ENCODE data around the gene PUS1. TPM values are rescaled to one million over a fixed set of nuclear protein-coding genes. Genes with fewer than 3 reads are reported as not detected.

PUS1 gene
- total and polyA plus RNA-seq, 2 donors (not counting 1 experiment from before 2014, with no cell fraction given) = 50.1 to 99.5 TPM

- no peak overlapping the region for H3K9ac ChIP-seq (ENCODE audit: low read length)
- no peaks in the 10 kb centered on the region for H3K27me3 ChIP-seq (replicated peaks in 1 of 4; ENCODE audit: control extremely low read depth in 1 of 4, control insufficient read depth in 3 of 4, insufficient read depth in 4 of 4, low read length in 3 of 4)
- Mint-ChIP-seq H3K4me3 (no peak overlapping the region), H3K4me1 (no peaks in the 10 kb centered on the region), H3K27ac (no peak overlapping the region), H3K27me3 (no peaks in the 10 kb centered on the region), H3K9me3 (ENCODE audit: insufficient read depth) (no peaks in the 10 kb centered on the region)
- peaks cover 0 to 67% of the 10 kb centered on the region in 2 experiments for H3K36me3 ChIP-seq (replicated peaks in 1 of 2; ENCODE audit: control extremely low read depth in 1 of 2, control insufficient read depth in 1 of 2, extremely low read depth in 1 of 2, insufficient read depth in 2 of 2, low read length in 1 of 2)
- H3K79me2 ChIP-seq (ENCODE audit: control insufficient read depth, insufficient read depth, low read length) = no peaks in the 10 kb centered on the region
- no peaks in the 10 kb centered on the region for H3K4me1 ChIP-seq (ENCODE audit: control insufficient read depth in 2 of 2, insufficient read depth in 2 of 2, low read length in 2 of 2)
- peaks cover 32% of the 10 kb centered on the region for H4K20me1 ChIP-seq (ENCODE audit: control insufficient read depth, insufficient read depth, low read length, poor library complexity, severe bottlenecking)
- POLR2A ChIA-PET = no interaction called here
- no peak overlapping the region for H3K27ac ChIP-seq (ENCODE audit: low read length in 2 of 2)
- intact Hi-C loops (cut with micrococcal nuclease) = no loop called here
- H3K9me3 ChIP-seq (ENCODE audit: control extremely low read depth in 1 of 3, control insufficient read depth in 2 of 3, insufficient read depth in 1 of 3, low read length in 2 of 3) = no peaks in the 10 kb centered on the region
- DNase-seq (no peak), ATAC-seq (ENCODE audit: low read depth) (no peak)
- CTCF ChIA-PET = interaction anchor here (0.8 kb wide), 1 partner anchor 9 kb away, joined by 3 read pairs; no protein-coding TSS in a partner anchor
- H3K4me2 ChIP-seq (replicated peaks; ENCODE audit: low read depth, low read length, poor library complexity, severe bottlenecking) = no peak overlapping the region
- no peak overlapping the region for H2AFZ ChIP-seq (ENCODE audit: insufficient read depth, low read depth, low read length, poor library complexity, severe bottlenecking)
- TF ChIP-seq EZH2 (IDR thresholded peaks at IDR 0.05; ENCODE audit: borderline replicate concordance, insufficient read depth, low read depth, low read length, poor library complexity, severe bottlenecking) (no peak), CTCF (IDR thresholded peaks at IDR 0.05) (no peak)
- WGBS (ENCODE audit: insufficient coverage) = 100% methylated on average over 6 of the region's 8 CpGs
- no peak overlapping the region for H3K4me3 ChIP-seq (ENCODE audit: control extremely low read depth in 1 of 5, extremely low read depth in 1 of 5, insufficient read depth in 1 of 5, low read depth in 2 of 5, low read length in 4 of 5)
These were observed 15.4 kb upstream of the PUS1 start for GRCh38 chr12:131913666-131914065.

GRCh38 chr12:131914179-131914702 lies 14.8 kb upstream of the PUS1 start:
- peaks cover 0 to 64% of the 10 kb centered on the region in 2 experiments for H3K36me3 ChIP-seq (replicated peaks in 1 of 2; ENCODE audit: control extremely low read depth in 1 of 2, control insufficient read depth in 1 of 2, extremely low read depth in 1 of 2, insufficient read depth in 2 of 2, low read length in 1 of 2)
- Mint-ChIP-seq H3K4me1 (no peaks in the 10 kb centered on the region), H3K27ac (no peak overlapping the region), H3K27me3 (no peaks in the 10 kb centered on the region), H3K9me3 (ENCODE audit: insufficient read depth) (no peaks in the 10 kb centered on the region), H3K4me3 (no peak overlapping the region)
- H3K4me3 ChIP-seq (ENCODE audit: control extremely low read depth in 1 of 5, extremely low read depth in 1 of 5, insufficient read depth in 1 of 5, low read depth in 2 of 5, low read length in 4 of 5) = no peak overlapping the region
- H2AFZ ChIP-seq (ENCODE audit: insufficient read depth, low read depth, low read length, poor library complexity, severe bottlenecking) = no peak overlapping the region
- no peak overlapping the region for H3K4me2 ChIP-seq (replicated peaks; ENCODE audit: low read depth, low read length, poor library complexity, severe bottlenecking)
- WGBS (ENCODE audit: insufficient coverage) = 93% methylated on average over 10 of the region's 14 CpGs
- H3K9me3 ChIP-seq (ENCODE audit: control extremely low read depth in 1 of 3, control insufficient read depth in 2 of 3, insufficient read depth in 1 of 3, low read length in 2 of 3) = no peaks in the 10 kb centered on the region
- no peaks in the 10 kb centered on the region for H3K27me3 ChIP-seq (replicated peaks in 1 of 4; ENCODE audit: control extremely low read depth in 1 of 4, control insufficient read depth in 3 of 4, insufficient read depth in 4 of 4, low read length in 3 of 4)
- intact Hi-C loops (cut with micrococcal nuclease) = no loop called here
- DNase-seq = no peak
- H3K79me2 ChIP-seq (ENCODE audit: control insufficient read depth, insufficient read depth, low read length) = no peaks in the 10 kb centered on the region
- ChIA-PET POLR2A (no interaction called here), CTCF (no interaction called here)
- TF ChIP-seq CTCF (IDR thresholded peaks at IDR 0.05) = no peak
- TF ChIP-seq EZH2 (IDR thresholded peaks at IDR 0.05; ENCODE audit: borderline replicate concordance, insufficient read depth, low read depth, low read length, poor library complexity, severe bottlenecking) = no peak
- H4K20me1 ChIP-seq (ENCODE audit: control insufficient read depth, insufficient read depth, low read length, poor library complexity, severe bottlenecking) = peaks cover 26% of the 10 kb centered on the region
- H3K27ac ChIP-seq (ENCODE audit: low read length in 2 of 2) = no peak overlapping the region
- no peak for ATAC-seq (ENCODE audit: low read depth)
- H3K4me1 ChIP-seq (ENCODE audit: control insufficient read depth in 2 of 2, insufficient read depth in 2 of 2, low read length in 2 of 2) = no peaks in the 10 kb centered on the region
- no peak overlapping the region for H3K9ac ChIP-seq (ENCODE audit: low read length)
